Measurements from ENCODE around the gene ITGBL1.
"Not testable (repeated sequence)": the region's sequence is repeated elsewhere in the genome, so short reads cannot be mapped to it uniquely, and the experiment has no call there.

Gene ITGBL1

GRCh38 chr13:101544544-101544943 lies 92.1 kb downstream of the ITGBL1 start:
- CTCF ChIA-PET, H3K36me3 Mint-ChIP-seq, H3K9me3 Mint-ChIP-seq, DNase-seq, H3K27me3 Mint-ChIP-seq, H3K4me3 Mint-ChIP-seq, H3K4me1 Mint-ChIP-seq, H3K27ac Mint-ChIP-seq: not testable (repeated sequence)

GRCh38 chr13:101544979-101545378 lies 92.5 kb downstream of the ITGBL1 start:
- Mint-ChIP-seq H3K4me3 (no peak overlapping the region), H3K27me3 (no peaks in the 10 kb centered on the region), H3K9me3 (no peaks in the 10 kb centered on the region), H3K27ac (no peak overlapping the region), H3K4me1 (no peaks in the 10 kb centered on the region), H3K36me3 (no peaks in the 10 kb centered on the region)
- DNase-seq, result no peak
- CTCF ChIA-PET, result no interaction called here

- Mint-ChIP-seq H3K4me1 (no peaks in the 10 kb centered on the region), H3K9me3 (no peaks in the 10 kb centered on the region), H3K36me3 (no peaks in the 10 kb centered on the region), H3K27me3 (no peaks in the 10 kb centered on the region), H3K4me3 (no peak overlapping the region), H3K27ac (no peak overlapping the region)
- no peak for DNase-seq
- CTCF ChIA-PET, result no interaction called here
These were observed 93.0 kb downstream of the ITGBL1 start for GRCh38 chr13:101545521-101545920.

- H3K4me3 Mint-ChIP-seq, result no peak overlapping the region
- CTCF ChIA-PET, result no interaction called here
- H3K36me3 Mint-ChIP-seq, result no peaks in the 10 kb centered on the region
- DNase-seq, result no peak
- H3K27ac Mint-ChIP-seq, result no peak overlapping the region
- no peaks in the 10 kb centered on the region for H3K4me1 Mint-ChIP-seq
- no peaks in the 10 kb centered on the region for H3K9me3 Mint-ChIP-seq
- H3K27me3 Mint-ChIP-seq, result peaks cover 17% of the 10 kb centered on the region
These were observed 99.8 kb downstream of the ITGBL1 start for GRCh38 chr13:101552286-101552685.

- Mint-ChIP-seq H3K27me3 (peaks cover 19% of the 10 kb centered on the region), H3K27ac (no peak overlapping the region), H3K36me3 (no peaks in the 10 kb centered on the region), H3K9me3 (no peaks in the 10 kb centered on the region), H3K4me3 (no peak overlapping the region), H3K4me1 (no peaks in the 10 kb centered on the region)
- CTCF ChIA-PET, result no interaction called here
- no peak for DNase-seq
These were observed 100.3 kb downstream of the ITGBL1 start for GRCh38 chr13:101552786-101553185.

GRCh38 chr13:101554420-101555125 lies 102.1 kb downstream of the ITGBL1 start:
- H3K4me3 Mint-ChIP-seq, result no peak overlapping the region
- CTCF ChIA-PET, result no interaction called here

GRCh38 chr13:101555610-101556009 lies 103.1 kb downstream of the ITGBL1 start:
- CTCF ChIA-PET, result no interaction called here

More at GRCh38 chr13:101554420-101555125, 102.1 kb downstream of the ITGBL1 start:
- no peaks in the 10 kb centered on the region for H3K4me1 Mint-ChIP-seq
- H3K36me3 Mint-ChIP-seq, result no peaks in the 10 kb centered on the region
- no peak for DNase-seq
- no peak overlapping the region for H3K27ac Mint-ChIP-seq
- H3K27me3 Mint-ChIP-seq, result peaks cover 21% of the 10 kb centered on the region
- no peaks in the 10 kb centered on the region for H3K9me3 Mint-ChIP-seq

GRCh38 chr13:101556676-101557123 lies 104.2 kb downstream of the ITGBL1 start:
- DNase-seq, result no peak
- no peaks in the 10 kb centered on the region for H3K36me3 Mint-ChIP-seq
- CTCF ChIA-PET, result no interaction called here
- H3K4me3 Mint-ChIP-seq, result no peak overlapping the region
- H3K27ac Mint-ChIP-seq, result no peak overlapping the region
- H3K27me3 Mint-ChIP-seq, result peaks cover 17% of the 10 kb centered on the region
- H3K9me3 Mint-ChIP-seq, result no peaks in the 10 kb centered on the region
- no peaks in the 10 kb centered on the region for H3K4me1 Mint-ChIP-seq

More at GRCh38 chr13:101555610-101556009, 103.1 kb downstream of the ITGBL1 start:
- Mint-ChIP-seq H3K27ac (no peak overlapping the region), H3K4me3 (no peak overlapping the region), H3K36me3 (no peaks in the 10 kb centered on the region), H3K4me1 (no peaks in the 10 kb centered on the region), H3K9me3 (no peaks in the 10 kb centered on the region), H3K27me3 (peaks cover 21% of the 10 kb centered on the region)
- no peak for DNase-seq

GRCh38 chr13:101565317-101565716 lies 112.8 kb downstream of the ITGBL1 start:
- Mint-ChIP-seq H3K27me3 (peaks cover 4% of the 10 kb centered on the region), H3K36me3 (no peaks in the 10 kb centered on the region), H3K4me1 (no peaks in the 10 kb centered on the region), H3K4me3 (no peak overlapping the region), H3K9me3 (no peaks in the 10 kb centered on the region), H3K27ac (no peak overlapping the region)
- CTCF ChIA-PET, result no interaction called here
- DNase-seq, result no peak

- Mint-ChIP-seq H3K27ac (no peak overlapping the region), H3K36me3 (no peaks in the 10 kb centered on the region), H3K9me3 (no peaks in the 10 kb centered on the region), H3K4me1 (no peaks in the 10 kb centered on the region), H3K27me3 (no peaks in the 10 kb centered on the region), H3K4me3 (no peak overlapping the region)
- CTCF ChIA-PET, result no interaction called here
- DNase-seq, result no peak
These were observed 115.4 kb downstream of the ITGBL1 start for GRCh38 chr13:101567841-101568240.

GRCh38 chr13:101569807-101570206 lies 117.3 kb downstream of the ITGBL1 start:
- Mint-ChIP-seq H3K4me1 (no peaks in the 10 kb centered on the region), H3K9me3 (no peaks in the 10 kb centered on the region), H3K4me3 (no peak overlapping the region), H3K27ac (no peak overlapping the region), H3K36me3 (no peaks in the 10 kb centered on the region), H3K27me3 (no peaks in the 10 kb centered on the region)
- CTCF ChIA-PET, result no interaction called here
- DNase-seq, result no peak

- Mint-ChIP-seq H3K27me3 (no peaks in the 10 kb centered on the region), H3K4me1 (no peaks in the 10 kb centered on the region), H3K4me3 (no peak overlapping the region), H3K27ac (no peak overlapping the region), H3K36me3 (no peaks in the 10 kb centered on the region), H3K9me3 (no peaks in the 10 kb centered on the region)
- DNase-seq, result no peak
- CTCF ChIA-PET, result no interaction called here
These were observed 117.9 kb downstream of the ITGBL1 start for GRCh38 chr13:101570410-101570809.

- Mint-ChIP-seq H3K27me3 (no peaks in the 10 kb centered on the region), H3K36me3 (no peaks in the 10 kb centered on the region), H3K27ac (no peak overlapping the region), H3K4me3 (no peak overlapping the region), H3K4me1 (no peaks in the 10 kb centered on the region), H3K9me3 (no peaks in the 10 kb centered on the region)
- CTCF ChIA-PET, result no interaction called here
- DNase-seq, result no peak
These were observed 120.0 kb downstream of the ITGBL1 start for GRCh38 chr13:101572456-101572855.

GRCh38 chr13:101575581-101575980 lies 123.1 kb downstream of the ITGBL1 start:
- Mint-ChIP-seq H3K27me3 (peaks cover under 1% of the 10 kb centered on the region), H3K4me3 (no peak overlapping the region), H3K9me3 (no peaks in the 10 kb centered on the region), H3K36me3 (no peaks in the 10 kb centered on the region), H3K4me1 (no peaks in the 10 kb centered on the region), H3K27ac (no peak overlapping the region)
- DNase-seq, result no peak
- CTCF ChIA-PET, result no interaction called here

GRCh38 chr13:101576455-101576854 lies 124.0 kb downstream of the ITGBL1 start:
- no peak for DNase-seq
- H3K4me1 Mint-ChIP-seq, result no peaks in the 10 kb centered on the region
- no peak overlapping the region for H3K27ac Mint-ChIP-seq
- no peaks in the 10 kb centered on the region for H3K9me3 Mint-ChIP-seq
- peaks cover 3% of the 10 kb centered on the region for H3K27me3 Mint-ChIP-seq
- CTCF ChIA-PET, result no interaction called here
- no peak overlapping the region for H3K4me3 Mint-ChIP-seq
- H3K36me3 Mint-ChIP-seq, result no peaks in the 10 kb centered on the region

GRCh38 chr13:101576977-101577376 lies 124.5 kb downstream of the ITGBL1 start:
- H3K4me1 Mint-ChIP-seq, result no peaks in the 10 kb centered on the region
- DNase-seq, result no peak
- no peaks in the 10 kb centered on the region for H3K36me3 Mint-ChIP-seq
- H3K4me3 Mint-ChIP-seq, result no peak overlapping the region
- CTCF ChIA-PET, result no interaction called here
- H3K27me3 Mint-ChIP-seq, result peaks cover 3% of the 10 kb centered on the region
- H3K27ac Mint-ChIP-seq, result no peak overlapping the region
- no peaks in the 10 kb centered on the region for H3K9me3 Mint-ChIP-seq
